Endothelial cell of umbilical vein (primary cell): Measurements from ENCODE around the gene BRSK1. TPM values are rescaled to one million over a fixed set of nuclear protein-coding genes. Genes with fewer than 3 reads are reported as not detected.

Experiments used
- BruUV-seq: library from RNA; stranded (reverse); fragments of 400-500 nt; replicated peaks from 2 replicates; lab custom pipeline; 2021; lab: Mats Ljungman, UMichigan
- CTCF ChIA-PET: fragments of 300-600, 350-600 bp; sonication (Branson Sonifier 250); formaldehyde crosslinking; loops from one replicate; lab custom pipeline; 2021; ENCODE audit warnings: antibody characterized with exemption, inconsistent platforms; lab: Charles Lee
- POLR2A ChIA-PET: fragments of 300-600, 350-600 bp; sonication (Branson Sonifier 250); formaldehyde crosslinking; loops from one replicate; lab custom pipeline; 2021; ENCODE audit warnings: antibody characterized with exemption, inconsistent platforms; lab: Charles Lee
- DNase-seq: peaks from one replicate; pipeline ENCODE4 v3.0.0-alpha.2; 2011; ENCODE audit warnings: low read depth, low spot score
- FAIRE-seq: peaks from 2 replicates; lab custom pipeline; 2011; peaks lifted over from hg19 to GRCh38; lab: Jason Lieb, UNC
- H2AFZ ChIP-seq: 2 replicates; pipeline ENCODE4 v1.6.0; 2012; ENCODE audit warnings: low read depth, low read length, control low read depth, inconsistent platforms
- H3K27ac ChIP-seq: 2 replicates; pipeline ENCODE4 v1.5.1; 2011; ENCODE audit warnings: low read depth, mild to moderate bottlenecking, control low read depth, low read length, moderate library complexity; ENCODE audit not compliant: insufficient read depth
- H3K27me3 ChIP-seq, 2 experiments: 2 replicates each; pipeline versions ENCODE4 v1.6.0 to v1.6.1; 2011; ENCODE audit warnings: low read length in 2 of 2, mixed read lengths in 1 of 2; ENCODE audit not compliant: control insufficient read depth in 2 of 2, insufficient read depth in 2 of 2
- H3K36me3 ChIP-seq, 2 experiments: 2 replicates in 1 of 2; 3 replicates in 1 of 2; pipeline ENCODE4 v1.5.1; 2011; ENCODE audit warnings: low read length in 2 of 2, mild to moderate bottlenecking in 1 of 2, moderate library complexity in 1 of 2; ENCODE audit not compliant: control insufficient read depth in 2 of 2, insufficient read depth in 2 of 2; ENCODE audit errors: extremely low read depth in 1 of 2
- H3K4me1 ChIP-seq: 3 replicates; pipeline ENCODE4 v1.5.1; 2011; ENCODE audit warnings: mild to moderate bottlenecking, low read length; ENCODE audit not compliant: control insufficient read depth, insufficient read depth; ENCODE audit errors: extremely low read depth
- H3K4me2 ChIP-seq: 2 replicates; pipeline ENCODE4 v1.6.1; 2011; ENCODE audit warnings: low read length, control low read depth, mixed read lengths; ENCODE audit not compliant: insufficient read depth
- H3K4me3 ChIP-seq, 3 experiments: fragments of 200-600 bp in 1 of 3; sonication (generic), shearing (Covaris generic) in 1 of 3; replicated peaks in 1 of 3; 2 replicates each; pipeline ENCODE4 v1.5.1; 2011 to 2016; ENCODE audit warnings: control low read depth in 3 of 3, low read length in 3 of 3, mild to moderate bottlenecking in 2 of 3, inconsistent platforms in 1 of 3, low read depth in 1 of 3, moderate library complexity in 1 of 3; ENCODE audit not compliant: insufficient read depth in 1 of 3
- H3K79me2 ChIP-seq: 2 replicates; pipeline ENCODE4 v1.6.0; 2012; ENCODE audit warnings: low read length, inconsistent platforms; ENCODE audit not compliant: control insufficient read depth, insufficient read depth
- H3K9ac ChIP-seq: replicated peaks from 2 replicates; pipeline ENCODE3; 2011; ENCODE audit warnings: low read length, control low read depth; ENCODE audit not compliant: insufficient read depth; ENCODE audit errors: extremely low read depth
- H3K9me1 ChIP-seq: replicated peaks from 3 replicates; pipeline ENCODE4 v1.6.0; 2011; ENCODE audit warnings: mild to moderate bottlenecking, low read length; ENCODE audit not compliant: control insufficient read depth, insufficient read depth; ENCODE audit errors: extremely low read depth
- H3K9me3 ChIP-seq: replicated peaks from 2 replicates; pipeline ENCODE4 v1.5.1; 2012; ENCODE audit warnings: low read length, inconsistent platforms; ENCODE audit not compliant: control insufficient read depth, insufficient read depth
- H4K20me1 ChIP-seq: replicated peaks from 2 replicates; pipeline ENCODE3; 2011; ENCODE audit warnings: mild to moderate bottlenecking, low read length; ENCODE audit not compliant: control insufficient read depth, insufficient read depth; ENCODE audit errors: extremely low read depth
- CTCF ChIP-seq, 2 donors: IDR thresholded peaks; 1 replicate in 1 of 2; 2 replicates in 1 of 2; pipeline ENCODE4 v1.5.1; 2011; ENCODE audit warnings: low read length in 2 of 2, mild to moderate bottlenecking in 2 of 2, moderate library complexity in 2 of 2, control low read depth in 1 of 2, inconsistent platforms in 1 of 2, low read depth in 1 of 2; ENCODE audit not compliant: insufficient read depth in 1 of 2; ENCODE audit errors: extremely low read depth in 1 of 2
- EZH2 ChIP-seq: IDR thresholded peaks from 2 replicates; pipeline ENCODE4 v1.6.1; 2012; ENCODE audit warnings: borderline replicate concordance, low read depth, mild to moderate bottlenecking, moderate library complexity, low read length, inconsistent platforms; ENCODE audit not compliant: severe bottlenecking
- FOS ChIP-seq: IDR thresholded peaks from 2 replicates; pipeline ENCODE4 v1.6.1; 2011; ENCODE audit warnings: mild to moderate bottlenecking, low read length, moderate library complexity, borderline replicate concordance; ENCODE audit not compliant: insufficient read depth
- GATA2 ChIP-seq: IDR thresholded peaks from 2 replicates; pipeline ENCODE4 v1.7.0; 2011; ENCODE audit warnings: low read depth, mild to moderate bottlenecking, moderate library complexity, mixed read lengths, low read length; ENCODE audit not compliant: insufficient read length, insufficient read depth
- JUN ChIP-seq: IDR thresholded peaks from 2 replicates; pipeline ENCODE4 v1.6.1; 2011; ENCODE audit warnings: borderline replicate concordance, low read depth; ENCODE audit not compliant: insufficient read length, insufficient read depth
- MYC ChIP-seq: IDR thresholded peaks from one replicate; pipeline ENCODE4 v1.6.1; 2011; ENCODE audit warnings: mild to moderate bottlenecking, low read depth, low read length
- POLR2A ChIP-seq: IDR thresholded peaks from 2 replicates; pipeline ENCODE4 v1.6.1; 2012; ENCODE audit warnings: low read depth, mild to moderate bottlenecking, control low read depth, low read length
- POLR2AphosphoS5 ChIP-seq: IDR thresholded peaks from 2 replicates; pipeline ENCODE4 v1.6.1; 2012; ENCODE audit warnings: low read depth, mild to moderate bottlenecking, control low read depth, low read length, moderate library complexity; ENCODE audit not compliant: insufficient read depth
- dilution Hi-C: fragments of 300-500 bp; cut with MboI; formaldehyde crosslinking; loops from one replicate; pipeline ENCODE4 v1.15.0; 2019; ENCODE audit warnings: low sequenced_read_pairs; ENCODE audit not compliant: extremely low pct_ligation_motif_present
- intact Hi-C: fragments of 100-400 bp; cut with micrococcal nuclease; formaldehyde crosslinking; loops from one replicate; pipeline ENCODE4 v1.10.0; 2022
- polyA plus RNA-seq, 4 experiments: library from polyadenylated mRNA; depleted of rRNA in 3 of 4; stranded (reverse) in 3 of 4; unstranded in 1 of 4; fragments of >200 nt; gene quantifications; 2 replicates each; pipeline versions ENCODE4 v1.2.1 to v1.2.3, GENCODE V29; 2011 to 2012; ENCODE audit warnings: missing spikeins in 1 of 4
- total RNA-seq: library from RNA; stranded (reverse); gene quantifications from 2 replicates; pipeline ENCODE4 v1.2.3, GENCODE V29; 2021
- TF ChIP-seq, protein P1 (sequence below): IDR thresholded peaks from 2 replicates; pipeline ENCODE4 v1.6.1; 2011; ENCODE audit not compliant: insufficient read depth, insufficient read length

Gene BRSK1
- total and polyA plus RNA-seq, 2 donors (not counting 3 experiments of a cell fraction or from before 2014, with no cell fraction given), result 0.33 to 0.44 TPM

- H3K4me1 ChIP-seq, result no peaks in the 10 kb centered on the region
- no peak overlapping the region for H2AFZ ChIP-seq
- H3K79me2 ChIP-seq, result no peaks in the 10 kb centered on the region
- CTCF ChIA-PET, result interaction anchor here (0.6 to 1.4 kb wide), 3 partner anchors 78 to 165 kb away, joined by 3 to 7 read pairs (median 3); partner anchors contain the start of gene TMEM238
- H3K36me3 ChIP-seq, result no peaks in the 10 kb centered on the region
- no peak for DNase-seq
- no peak for FAIRE-seq
- no peaks in the 10 kb centered on the region for H4K20me1 ChIP-seq
- TF ChIP-seq EZH2 (no peak), MYC (no peak), FOS (no peak), POLR2A (no peak), GATA2 (no peak), POLR2AphosphoS5 (no peak), CTCF (IDR thresholded peaks at IDR 0.05; ENCODE audit: extremely low read depth in 1 of 2, insufficient read depth in 1 of 2, low read depth in 1 of 2, low read length in 2 of 2) (no peak), JUN (no peak)
- TF ChIP-seq, protein P1, sequence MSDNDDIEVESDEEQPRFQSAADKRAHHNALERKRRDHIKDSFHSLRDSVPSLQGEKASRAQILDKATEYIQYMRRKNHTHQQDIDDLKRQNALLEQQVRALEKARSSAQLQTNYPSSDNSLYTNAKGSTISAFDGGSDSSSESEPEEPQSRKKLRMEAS, result no peak
- H3K4me2 ChIP-seq, result no peak overlapping the region
- no peaks in the 10 kb centered on the region for H3K9me1 ChIP-seq
- no peak overlapping the region for H3K27ac ChIP-seq
- intact Hi-C loops (loop anchor here (1.0 kb wide), 1 partner anchor 33 kb away; the partner anchor contains the start of gene KMT5C), dilution Hi-C loops (no loop called here)
- BruUV-seq, result no TSS peak
- POLR2A ChIA-PET, result no interaction called here
- H3K9ac ChIP-seq, result no peak overlapping the region
- H3K9me3 ChIP-seq, result no peaks in the 10 kb centered on the region
- H3K4me3 ChIP-seq, result no peak overlapping the region
- H3K27me3 ChIP-seq, result no peaks in the 10 kb centered on the region
Measured at GRCh38 chr19:55305983-55306562, 22.3 kb downstream of the BRSK1 start.
